H1 (cell line): ENCODE data around the gene ERI3. TPM values are rescaled to one million over a fixed set of nuclear protein-coding genes. Genes with fewer than 3 reads are reported as not detected.

ENCODE experiments used
- ASH2L ChIP-seq: fragments of 200-600, 300-600 bp; sonication (generic); IDR thresholded peaks from one replicate; pipeline ENCODE4 v1.7.1; 2017; ENCODE audit warnings: low read length
- BRCA1 ChIP-seq: IDR thresholded peaks from 2 replicates; pipeline ENCODE4 v1.6.1; 2012; ENCODE audit warnings: low read depth, low read length, improper control_type of control experiment
- CBX5 ChIP-seq: fragments of 300-800, 300-1000 bp; sonication (generic); IDR thresholded peaks from 2 replicates; pipeline ENCODE4 v1.7.1; 2016; ENCODE audit warnings: antibody characterized with exemption, low read length, low read depth
- CHD1 ChIP-seq: IDR thresholded peaks from 2 replicates; pipeline ENCODE4 v1.6.1; 2012; ENCODE audit warnings: low read depth, low read length, improper control_type of control experiment
- POLR2A ChIP-seq, 2 experiments: IDR thresholded peaks; 1 replicate in 1 of 2; 2 replicates in 1 of 2; pipeline ENCODE4 v1.6.1; 2011; ENCODE audit warnings: low read depth in 2 of 2, low read length in 2 of 2, mild to moderate bottlenecking in 2 of 2; ENCODE audit errors: control extremely low read depth in 1 of 2
- RAD21 ChIP-seq, 2 experiments: IDR thresholded peaks in 1 of 2; conservative IDR thresholded peaks in 1 of 2; 2 replicates each; pipeline ENCODE4 v1.6.1; 2011; ENCODE audit warnings: low read depth in 2 of 2, low read length in 2 of 2, improper control_type of control experiment in 1 of 2, inconsistent platforms in 1 of 2, mild to moderate bottlenecking in 1 of 2, moderate library complexity in 1 of 2
- SP1 ChIP-seq: IDR thresholded peaks from 2 replicates; pipeline ENCODE4 v1.6.1; 2011; ENCODE audit warnings: low read depth, low read length
- TBP ChIP-seq: IDR thresholded peaks from 2 replicates; pipeline ENCODE4 v1.6.1; 2011; ENCODE audit warnings: low read depth, low read length, improper control_type of control experiment
- TCF12 ChIP-seq: IDR thresholded peaks from 2 replicates; pipeline ENCODE4 v1.6.1; 2011; ENCODE audit warnings: low read depth, mild to moderate bottlenecking, low read length
- polyA plus RNA-seq, 7 experiments: library from polyadenylated mRNA; depleted of rRNA in 3 of 7; stranded (reverse) in 5 of 7; unstranded in 2 of 7; fragments of >200 nt in 5 of 7; fragments of 200-250 nt in 2 of 7; gene quantifications; 1 replicate in 5 of 7; 2 replicates in 1 of 7; 4 replicates in 1 of 7; pipeline versions ENCODE4 v1.2.1 to v1.2.3, GENCODE V29; 2011 to 2013; ENCODE audit warnings: missing spikeins in 2 of 7, mixed read lengths in 2 of 7
- total RNA-seq: library from RNA; stranded (reverse); fragmentation: NEBNext Ultra II Directional; extraction: Animal tissue kit (Norgen Biotek cat#: 25700); gene quantifications from 2 replicates; pipeline ENCODE4 v1.2.1, GENCODE V29; 2021

The ERI3 gene
- total and polyA plus RNA-seq, 2 of the 8 experiments (the other 6 are each of a cell fraction or from before 2014, with no cell fraction given): 81.1 to 199 TPM

- no peak for TF ChIP-seq BRCA1
- no peak for TF ChIP-seq ASH2L
- no peak for TF ChIP-seq SP1
- TF ChIP-seq TBP: no peak
- no peak for TF ChIP-seq POLR2A (IDR thresholded peaks at IDR 0.05; ENCODE audit: control extremely low read depth in 1 of 2, low read depth in 2 of 2, low read length in 2 of 2)
- no peak for TF ChIP-seq CHD1
- no peak for TF ChIP-seq RAD21 (IDR thresholded peaks at IDR 0.05 in 1 of 2, conservative IDR thresholded peaks at IDR 0.05 in 1 of 2; ENCODE audit: low read depth in 2 of 2, low read length in 2 of 2)
- no peak for TF ChIP-seq TCF12
- TF ChIP-seq CBX5: no peak
Observed at GRCh38 chr1:44328671-44329416, 26.2 kb downstream of the ERI3 start (continued).
